GM12878 (cell line): ENCODE data around the gene ENOX2. TPM values are rescaled to one million over a fixed set of nuclear protein-coding genes. Genes with fewer than 3 reads are reported as not detected.

Source experiments
- ATAC-seq: fragments of 200-7000 bp; cut with Tn5 transposase; 3 replicates; pipeline ENCODE4 v1.9.1; 2020; ENCODE audit warnings: mild to moderate bottlenecking, moderate library complexity
- BruUV-seq: library from RNA; stranded (reverse); fragments of 400-500 nt; replicated peaks from 2 replicates; lab custom pipeline; 2021; lab: Mats Ljungman, UMichigan
- CTCF ChIA-PET: fragments of 300-600 bp; sonication (Branson Sonifier 250); formaldehyde crosslinking; extraction: SDS; loops from one replicate; lab custom pipeline; 2021; ENCODE audit warnings: inconsistent platforms; lab: Yijun Ruan, JAX
- POLR2A ChIA-PET: fragments of 350-600 bp; formaldehyde crosslinking; extraction: SDS; loops from one replicate; lab custom pipeline; 2021; ENCODE audit warnings: inconsistent platforms; lab: Charles Lee
- RAD21 ChIA-PET: fragments of 300-600 bp; sonication (Branson Sonifier 250); formaldehyde crosslinking; loops from one replicate; lab custom pipeline; 2023; ENCODE audit warnings: antibody characterized with exemption; ENCODE audit not compliant: unreplicated experiment; lab: Charles Lee
- SMC1A ChIA-PET: fragments of 300-600 bp; sonication (Branson Sonifier 250); formaldehyde crosslinking; loops from one replicate; lab custom pipeline; 2023; ENCODE audit not compliant: unreplicated experiment, uncharacterized antibody; lab: Charles Lee
- DNase-seq: peaks from one replicate; pipeline ENCODE4 v3.0.0-alpha.2; 2011; ENCODE audit warnings: low read depth, low spot score
- FAIRE-seq: peaks from 3 replicates; lab custom pipeline; 2011; peaks lifted over from hg19 to GRCh38; lab: Jason Lieb, UNC
- H2AFZ ChIP-seq: 2 replicates; pipeline ENCODE4 v1.6.0; 2011; ENCODE audit warnings: low read depth, low read length, control low read depth; ENCODE audit not compliant: control insufficient read depth
- H3K27ac ChIP-seq: 2 replicates; pipeline ENCODE4 v1.5.1; 2011; ENCODE audit warnings: control low read depth; ENCODE audit not compliant: control insufficient read depth, insufficient read depth
- H3K27me3 ChIP-seq, 2 experiments: replicated peaks in 1 of 2; 2 replicates each; pipeline versions ENCODE4 v1.6.0 to v1.6.1; 2011; ENCODE audit warnings: low read length in 1 of 2; ENCODE audit not compliant: control insufficient read depth in 2 of 2, insufficient read depth in 2 of 2
- H3K36me3 ChIP-seq, 2 experiments: 2 replicates each; pipeline ENCODE4 v1.5.1; 2011; ENCODE audit warnings: low read length in 1 of 2; ENCODE audit not compliant: control insufficient read depth in 2 of 2, insufficient read depth in 2 of 2
- H3K4me1 ChIP-seq: 2 replicates; pipeline ENCODE4 v1.6.1; 2011; ENCODE audit warnings: mild to moderate bottlenecking, low read length, moderate library complexity, mixed read lengths; ENCODE audit not compliant: control insufficient read depth, insufficient read depth
- H3K4me2 ChIP-seq: 2 replicates; pipeline ENCODE4 v1.6.0; 2011; ENCODE audit warnings: control low read depth; ENCODE audit not compliant: control insufficient read depth, insufficient read depth
- H3K4me3 ChIP-seq: fragments of 200-600 bp; sonication (generic); 2 replicates; pipeline ENCODE4 v1.5.1; 2016
- H3K79me2 ChIP-seq: 2 replicates; pipeline ENCODE4 v1.6.0; 2011; ENCODE audit warnings: low read length; ENCODE audit not compliant: control insufficient read depth, insufficient read depth
- H3K9ac ChIP-seq: 2 replicates; pipeline ENCODE4 v1.8.0; 2011; ENCODE audit warnings: low read length, control low read depth, mixed read lengths; ENCODE audit not compliant: control insufficient read depth, insufficient read depth
- H3K9me3 ChIP-seq: replicated peaks from 3 replicates; pipeline ENCODE4 v1.5.1; 2011; ENCODE audit warnings: mild to moderate bottlenecking, low read length; ENCODE audit not compliant: control insufficient read depth, insufficient read depth
- H4K20me1 ChIP-seq: 2 replicates; pipeline ENCODE4 v1.6.0; 2011; ENCODE audit not compliant: control insufficient read depth, insufficient read depth
- BHLHE40 ChIP-seq, 2 experiments: fragments of 450-650 bp in 1 of 2; IDR thresholded peaks; 2 replicates each; pipeline ENCODE4 v1.6.1; 2011 to 2017; ENCODE audit warnings: low read depth in 2 of 2, borderline replicate concordance in 1 of 2, improper control_type of control experiment in 1 of 2, low read length in 1 of 2, mild to moderate bottlenecking in 1 of 2
- BMI1 ChIP-seq: fragments of 450-650 bp; IDR thresholded peaks from 2 replicates; pipeline ENCODE4 v1.6.1; 2016; ENCODE audit warnings: mild to moderate bottlenecking, moderate library complexity, borderline replicate concordance
- CHD1 ChIP-seq: IDR thresholded peaks from 2 replicates; pipeline ENCODE4 v1.6.1; 2012; ENCODE audit warnings: low read depth, low read length, improper control_type of control experiment
- EZH2 ChIP-seq: IDR thresholded peaks from 2 replicates; pipeline ENCODE4 v1.6.1; 2012; ENCODE audit warnings: low read depth, mild to moderate bottlenecking, control low read depth, inconsistent platforms, low read length, borderline replicate concordance; ENCODE audit not compliant: control insufficient read depth
- FOS ChIP-seq: IDR thresholded peaks from 3 replicates; pipeline ENCODE4 v1.6.1; 2011; ENCODE audit warnings: borderline replicate concordance; ENCODE audit not compliant: insufficient read length; ENCODE audit errors: extremely low read depth
- IKZF2 ChIP-seq, 2 experiments: fragments of 450-650 bp; IDR thresholded peaks; 2 replicates each; pipeline ENCODE4 v1.6.1; 2017; ENCODE audit warnings: mild to moderate bottlenecking in 2 of 2, moderate library complexity in 2 of 2
- IRF4 ChIP-seq: IDR thresholded peaks from 2 replicates; pipeline ENCODE4 v1.6.1; 2011; ENCODE audit warnings: low read depth, low read length
- KLF5 ChIP-seq: fragments of 450-650 bp; IDR thresholded peaks from 2 replicates; pipeline ENCODE4 v1.6.1; 2014; ENCODE audit warnings: mild to moderate bottlenecking; ENCODE audit not compliant: partially characterized antibody
- MEF2A ChIP-seq: IDR thresholded peaks from 2 replicates; pipeline ENCODE4 v1.6.1; 2011; ENCODE audit warnings: low read depth, mild to moderate bottlenecking, low read length, moderate library complexity; ENCODE audit not compliant: insufficient read depth
- MYB ChIP-seq: fragments of 150-350 bp; IDR thresholded peaks from 2 replicates; pipeline ENCODE4 v1.6.1; 2014; ENCODE audit warnings: mild to moderate bottlenecking, low read depth, low read length, borderline replicate concordance
- NFIC ChIP-seq: IDR thresholded peaks from 2 replicates; pipeline ENCODE4 v1.6.1; 2012; ENCODE audit warnings: low read depth, mild to moderate bottlenecking, inconsistent platforms, low read length, moderate library complexity
- NKRF ChIP-seq: fragments of 450-650 bp; conservative IDR thresholded peaks from 2 replicates; pipeline ENCODE4 v1.6.1; 2017; ENCODE audit warnings: mild to moderate bottlenecking, moderate library complexity
- NRF1 ChIP-seq: conservative IDR thresholded peaks from 2 replicates; pipeline ENCODE4 v1.6.1; 2011; ENCODE audit warnings: mild to moderate bottlenecking, low read depth, low read length, improper control_type of control experiment
- RCOR1 ChIP-seq: conservative IDR thresholded peaks from 2 replicates; pipeline ENCODE4 v1.6.1; 2012; ENCODE audit warnings: low read depth, low read length, improper control_type of control experiment
- SMC3 ChIP-seq: IDR thresholded peaks from 2 replicates; pipeline ENCODE4 v1.6.1; 2011; ENCODE audit warnings: low read length, improper control_type of control experiment, borderline replicate concordance
- ZBTB40 ChIP-seq: fragments of 450-650 bp; IDR thresholded peaks from 2 replicates; pipeline ENCODE4 v1.6.1; 2016; ENCODE audit warnings: mild to moderate bottlenecking, moderate library complexity, borderline replicate concordance
- ZNF217 ChIP-seq: fragments of 450-650 bp; IDR thresholded peaks from 2 replicates; pipeline ENCODE4 v1.6.1; 2017; ENCODE audit warnings: antibody characterized with exemption, mild to moderate bottlenecking
- WGBS: methylation state at CpG from one replicate; pipeline ENCODE4 v1.1.6; 2016; ENCODE audit warnings: low lambda C conversion rate; ENCODE audit not compliant: insufficient replicate concordance, insufficient coverage; ENCODE audit errors: missing lambda C conversion rate; 5-methylcytosine and 5-hydroxymethylcytosine counted together
- in situ Hi-C: fragments of 300-500 bp; cut with MboI; formaldehyde crosslinking; loops from 9 replicates; pipeline ENCODE4 v1.14.3; 2018; ENCODE audit warnings: mixed read lengths
- intact Hi-C: fragments of 100-400 bp; cut with micrococcal nuclease; formaldehyde crosslinking; loops from one replicate; pipeline ENCODE4 v1.14.2; 2022; ENCODE audit not compliant: unreplicated experiment
- polyA plus RNA-seq, 11 experiments: library from polyadenylated mRNA; depleted of rRNA in 4 of 11; unstranded in 6 of 11; stranded (reverse) in 5 of 11; fragments of >200 nt; fragmentation: Nextera tagmentation in 4 of 11; fragmentation: Illumina TruSeq in 1 of 11; extraction: Ambion mirVana in 4 of 11; extraction: Trizol in 1 of 11; gene quantifications; 1 replicate in 1 of 11; 2 replicates in 10 of 11; pipeline versions ENCODE4 v1.2.1 to v1.2.3, GENCODE V29; 2011 to 2016; ENCODE audit warnings: inconsistent platforms in 2 of 11, missing spikeins in 2 of 11, low read depth in 1 of 11
- total RNA-seq, 4 experiments: library from RNA; depleted of rRNA in 3 of 4; stranded (reverse); fragments of >200 nt in 3 of 4; fragmentation: Illumina TruSeq in 1 of 4; extraction: Trizol in 1 of 4; gene quantifications; 2 replicates each; pipeline versions ENCODE4 v1.2.1 to v1.2.3, GENCODE V29; 2013 to 2021
- TF ChIP-seq, protein P1 (sequence below): fragments of 450-650 bp; IDR thresholded peaks from 2 replicates; pipeline ENCODE4 v1.6.1; 2017; ENCODE audit warnings: low read depth, mild to moderate bottlenecking, moderate library complexity

Gene ENOX2
- total and polyA plus RNA-seq, 10 of the 15 experiments (the other 5 are each of a cell fraction or from before 2014, with no cell fraction given) = 3.2 to 13.0 (median 7.7) TPM

GRCh38 chrX:130719413-130719812 is 183.6 kb downstream of the ENOX2 start:
- FAIRE-seq (no peak), DNase-seq (no peak), ATAC-seq (no peak)
- SMC1A ChIA-PET = interaction anchor here (0.6 kb wide), 1 partner anchor 15 kb away, joined by 3 read pairs; no protein-coding TSS in a partner anchor
- Histone ChIP-seq H3K36me3 (no peaks in the 10 kb centered on the region), H3K4me1 (no peaks in the 10 kb centered on the region), H3K79me2 (no peaks in the 10 kb centered on the region), H3K9ac (no peak overlapping the region), H3K4me3 (no peak overlapping the region), H3K4me2 (no peak overlapping the region), H3K9me3 (no peaks in the 10 kb centered on the region), H3K27ac (no peak overlapping the region), H3K27me3 (no peaks in the 10 kb centered on the region), H4K20me1 (no peaks in the 10 kb centered on the region), H2AFZ (no peak overlapping the region)
- intact Hi-C loops = no loop called here
- CTCF ChIA-PET = interaction anchor here (1.2 kb wide), 1 partner anchor 11 kb away, joined by 3 read pairs; no protein-coding TSS in a partner anchor
- WGBS = 65% methylated on average over 5 of the region's 6 CpGs
- RAD21 ChIA-PET = no interaction called here
- in situ Hi-C loops = no loop called here
- POLR2A ChIA-PET = interaction anchor here (0.6 kb wide), 1 partner anchor 1108 kb away, joined by 3 read pairs; no protein-coding TSS in a partner anchor
- no TSS peak for BruUV-seq
- TF ChIP-seq MYB (no peak), BHLHE40 (IDR thresholded peaks at IDR 0.05; ENCODE audit: borderline replicate concordance in 1 of 2, low read depth in 2 of 2, low read length in 1 of 2) (no peak), NKRF (no peak), CHD1 (no peak), BMI1 (no peak), RCOR1 (no peak), FOS (no peak), NFIC (no peak), EZH2 (no peak), NRF1 (no peak), SMC3 (no peak), MEF2A (no peak), KLF5 (no peak), ZNF217 (no peak), ZBTB40 (no peak), IRF4 (no peak), IKZF2 (IDR thresholded peaks at IDR 0.05) (no peak)
- TF ChIP-seq, protein P1, sequence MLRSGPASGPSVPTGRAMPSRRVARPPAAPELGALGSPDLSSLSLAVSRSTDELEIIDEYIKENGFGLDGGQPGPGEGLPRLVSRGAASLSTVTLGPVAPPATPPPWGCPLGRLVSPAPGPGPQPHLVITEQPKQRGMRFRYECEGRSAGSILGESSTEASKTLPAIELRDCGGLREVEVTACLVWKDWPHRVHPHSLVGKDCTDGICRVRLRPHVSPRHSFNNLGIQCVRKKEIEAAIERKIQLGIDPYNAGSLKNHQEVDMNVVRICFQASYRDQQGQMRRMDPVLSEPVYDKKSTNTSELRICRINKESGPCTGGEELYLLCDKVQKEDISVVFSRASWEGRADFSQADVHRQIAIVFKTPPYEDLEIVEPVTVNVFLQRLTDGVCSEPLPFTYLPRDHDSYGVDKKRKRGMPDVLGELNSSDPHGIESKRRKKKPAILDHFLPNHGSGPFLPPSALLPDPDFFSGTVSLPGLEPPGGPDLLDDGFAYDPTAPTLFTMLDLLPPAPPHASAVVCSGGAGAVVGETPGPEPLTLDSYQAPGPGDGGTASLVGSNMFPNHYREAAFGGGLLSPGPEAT = no peak
